H54 (cell line): ENCODE data around the gene PRKCE.

Experiments
- DNase-seq: peaks from one replicate; pipeline ENCODE4 v3.0.0; 2011; ENCODE audit warnings: low spot score, mixed read lengths; ENCODE audit not compliant: insufficient read length
- FAIRE-seq: peaks from 3 replicates; lab custom pipeline; 2011; peaks lifted over from hg19 to GRCh38; lab: Jason Lieb, UNC
- POLR2A ChIP-seq: IDR thresholded peaks from 2 replicates; pipeline ENCODE4 v1.6.1; 2011; ENCODE audit warnings: low read depth, mild to moderate bottlenecking, low read length

PRKCE gene

GRCh38 chr2:45813003-45813941 is 161.8 kb downstream of the PRKCE start:
- no peak for FAIRE-seq

GRCh38 chr2:45814488-45814887 is 163.0 kb downstream of the PRKCE start:
- no peak for TF ChIP-seq POLR2A
- FAIRE-seq (no peak), DNase-seq (no peak)

More at GRCh38 chr2:45813003-45813941, 161.8 kb downstream of the PRKCE start:
- peak; percentile 8 for DNase-seq
- no peak for TF ChIP-seq POLR2A

- FAIRE-seq (no peak), DNase-seq (no peak)
- no peak for TF ChIP-seq POLR2A
Measured at GRCh38 chr2:45814951-45815621, 163.6 kb downstream of the PRKCE start.

- DNase-seq (peak; percentile 13), FAIRE-seq (no peak)
- no peak for TF ChIP-seq POLR2A
Measured at GRCh38 chr2:45816272-45816671, 164.8 kb downstream of the PRKCE start.

GRCh38 chr2:45818591-45818990 is 167.1 kb downstream of the PRKCE start:
- DNase-seq (no peak), FAIRE-seq (no peak)
- no peak for TF ChIP-seq POLR2A

GRCh38 chr2:45820048-45820447 is 168.6 kb downstream of the PRKCE start:
- TF ChIP-seq POLR2A, result no peak
- FAIRE-seq, result no peak
- DNase-seq, result no peak

GRCh38 chr2:45821558-45822271 is 170.2 kb downstream of the PRKCE start:
- no peak for FAIRE-seq
- peak; percentile 40 for DNase-seq
- TF ChIP-seq POLR2A, result no peak

GRCh38 chr2:45822272-45822630 is 170.8 kb downstream of the PRKCE start:
- TF ChIP-seq POLR2A, result no peak
- DNase-seq, result peak; percentile 9
- no peak for FAIRE-seq

GRCh38 chr2:45823723-45824206 is 172.3 kb downstream of the PRKCE start:
- TF ChIP-seq POLR2A, result no peak
- DNase-seq, result peak; percentile 76
- FAIRE-seq, result peak; percentile 48

GRCh38 chr2:45825001-45825651 is 173.7 kb downstream of the PRKCE start:
- FAIRE-seq (no peak), DNase-seq (no peak)
- no peak for TF ChIP-seq POLR2A

GRCh38 chr2:45826460-45826859 is 175.0 kb downstream of the PRKCE start:
- no peak for TF ChIP-seq POLR2A
- DNase-seq, result no peak
- no peak for FAIRE-seq

GRCh38 chr2:45826884-45827635 is 175.6 kb downstream of the PRKCE start:
- FAIRE-seq, result peak; percentile 98
- peak; percentile 76 for DNase-seq
- TF ChIP-seq POLR2A, result no peak
